H9 (cell line): ENCODE data around the gene SPATA6. TPM values are rescaled to one million over a fixed set of nuclear protein-coding genes. Genes with fewer than 3 reads are reported as not detected.

Experiments used
- DNase-seq: peaks from one replicate; pipeline ENCODE4 v3.0.0-alpha.2; 2017
- H2AFZ ChIP-seq: one replicate; pipeline ENCODE4 v1.6.1; 2013; ENCODE audit warnings: mild to moderate bottlenecking, low read length, control low read depth, moderate library complexity
- H2AK5ac ChIP-seq: 2 replicates; pipeline ENCODE4 v1.6.1; 2013; ENCODE audit warnings: low read length, control low read depth, mixed read lengths; ENCODE audit not compliant: insufficient read length
- H2BK120ac ChIP-seq: one replicate; pipeline ENCODE4 v1.6.1; 2013; ENCODE audit warnings: low read depth, mild to moderate bottlenecking, low read length, control low read depth, inconsistent platforms; ENCODE audit not compliant: poor library complexity, severe bottlenecking
- H2BK12ac ChIP-seq: 2 replicates; pipeline ENCODE4 v1.6.1; 2013; ENCODE audit warnings: low read length, control low read depth, mixed read lengths, low read depth; ENCODE audit not compliant: insufficient read length
- H2BK15ac ChIP-seq: 2 replicates; pipeline ENCODE4 v1.6.1; 2013; ENCODE audit warnings: low read depth, low read length, control low read depth
- H2BK20ac ChIP-seq: one replicate; pipeline ENCODE4 v1.6.1; 2013; ENCODE audit warnings: low read depth, mild to moderate bottlenecking, low read length, control low read depth, inconsistent platforms; ENCODE audit not compliant: poor library complexity, severe bottlenecking
- H2BK5ac ChIP-seq: 2 replicates; pipeline ENCODE4 v1.6.1; 2013; ENCODE audit warnings: low read length, control low read depth, mixed read lengths; ENCODE audit not compliant: insufficient read length
- H3K14ac ChIP-seq: 2 replicates; pipeline ENCODE4 v1.6.1; 2013; ENCODE audit warnings: low read length, control low read depth; ENCODE audit not compliant: insufficient read depth
- H3K18ac ChIP-seq: 2 replicates; pipeline ENCODE4 v1.6.1; 2013; ENCODE audit warnings: low read depth, mild to moderate bottlenecking, mixed read lengths, low read length, control low read depth; ENCODE audit not compliant: insufficient read length
- H3K23ac ChIP-seq: 2 replicates; pipeline ENCODE4 v1.6.1; 2013; ENCODE audit warnings: low read length, control low read depth, mixed read lengths, low read depth; ENCODE audit not compliant: insufficient read length
- H3K23me2 ChIP-seq: 2 replicates; pipeline ENCODE4 v1.6.1; 2013; ENCODE audit warnings: low read depth, mild to moderate bottlenecking, mixed read lengths, low read length, control low read depth; ENCODE audit not compliant: insufficient read length, poor library complexity, severe bottlenecking
- H3K27ac ChIP-seq: 2 replicates; pipeline ENCODE4 v1.5.1; 2013; ENCODE audit warnings: low read length, control low read depth, mixed read lengths, low read depth; ENCODE audit not compliant: insufficient read length
- H3K27me3 ChIP-seq: 2 replicates; pipeline ENCODE4 v1.6.1; 2013; ENCODE audit warnings: low read length, control low read depth, inconsistent platforms; ENCODE audit not compliant: insufficient read depth
- H3K4ac ChIP-seq: 2 replicates; pipeline ENCODE4 v1.6.1; 2013; ENCODE audit warnings: low read depth, mild to moderate bottlenecking, control low read depth, inconsistent platforms, low read length, moderate library complexity
- H3K4me1 ChIP-seq: 2 replicates; pipeline ENCODE4 v1.6.1; 2013; ENCODE audit warnings: low read length, control low read depth, inconsistent platforms; ENCODE audit not compliant: insufficient read depth
- H3K4me2 ChIP-seq: 2 replicates; pipeline ENCODE4 v1.6.1; 2013; ENCODE audit warnings: low read length, control low read depth, mixed read lengths; ENCODE audit not compliant: insufficient read length, insufficient read depth
- H3K56ac ChIP-seq: 2 replicates; pipeline ENCODE4 v1.6.1; 2013; ENCODE audit warnings: low read depth, mild to moderate bottlenecking, mixed read lengths, low read length, control low read depth; ENCODE audit not compliant: insufficient read length
- H3K79me1 ChIP-seq: 2 replicates; pipeline ENCODE4 v1.6.1; 2013; ENCODE audit warnings: low read depth, mild to moderate bottlenecking, moderate library complexity, low read length, control low read depth, inconsistent platforms; ENCODE audit not compliant: insufficient read depth, poor library complexity, severe bottlenecking
- H3K79me2 ChIP-seq: 2 replicates; pipeline ENCODE4 v1.6.1; 2013; ENCODE audit warnings: low read length, control low read depth, inconsistent platforms; ENCODE audit not compliant: insufficient read depth
- H3K9ac ChIP-seq: 2 replicates; pipeline ENCODE4 v1.6.1; 2013; ENCODE audit warnings: low read length, control low read depth, mixed read lengths; ENCODE audit not compliant: insufficient read length; ENCODE audit errors: extremely low read depth
- H3K9me3 ChIP-seq: one replicate; pipeline ENCODE4 v1.6.1; 2013; ENCODE audit warnings: low read depth, low read length, inconsistent platforms; ENCODE audit not compliant: control insufficient read depth
- H3T11ph ChIP-seq: one replicate; pipeline ENCODE4 v1.6.1; 2013; ENCODE audit warnings: mild to moderate bottlenecking, low read length, control low read depth, inconsistent platforms
- H4K20me1 ChIP-seq: one replicate; pipeline ENCODE4 v1.6.1; 2013; ENCODE audit not compliant: control insufficient read depth, insufficient read length, insufficient read depth
- H4K5ac ChIP-seq: 2 replicates; pipeline ENCODE4 v1.6.1; 2013; ENCODE audit warnings: low read depth, mild to moderate bottlenecking, mixed read lengths, low read length, control low read depth; ENCODE audit not compliant: insufficient read length
- H4K8ac ChIP-seq: replicated peaks from 2 replicates; pipeline ENCODE4 v1.6.1; 2013; ENCODE audit warnings: low read length, control low read depth, mixed read lengths, low read depth; ENCODE audit not compliant: insufficient read length
- H4K91ac ChIP-seq: 2 replicates; pipeline ENCODE4 v1.6.1; 2013; ENCODE audit warnings: low read depth, mild to moderate bottlenecking, moderate library complexity, mixed read lengths, low read length, control low read depth; ENCODE audit not compliant: insufficient read length
- H3K27ac Mint-ChIP-seq, 3 experiments: 2 replicates in 2 of 3; 3 replicates in 1 of 3; pipeline ENCODE4 v1.8.0; 2020 to 2021; ENCODE audit warnings: mixed read lengths in 3 of 3, mild to moderate bottlenecking in 1 of 3, moderate library complexity in 1 of 3
- H3K27me3 Mint-ChIP-seq: 2 replicates; pipeline ENCODE4 v1.8.0; 2021; ENCODE audit warnings: low read depth, mild to moderate bottlenecking, moderate library complexity, mixed read lengths
- H3K36me3 Mint-ChIP-seq, 3 experiments: 2 replicates in 2 of 3; 3 replicates in 1 of 3; pipeline ENCODE4 v1.8.0; 2020 to 2021; ENCODE audit warnings: low read depth in 3 of 3, mixed read lengths in 3 of 3; ENCODE audit not compliant: insufficient read depth in 1 of 3
- H3K4me1 Mint-ChIP-seq, 2 experiments: 2 replicates each; pipeline ENCODE4 v1.8.0; 2020; ENCODE audit warnings: mixed read lengths in 2 of 2
- H3K4me3 Mint-ChIP-seq, 2 experiments: 2 replicates in 1 of 2; 3 replicates in 1 of 2; pipeline ENCODE4 v1.8.0; 2020 to 2021; ENCODE audit warnings: mild to moderate bottlenecking in 2 of 2, mixed read lengths in 2 of 2, moderate library complexity in 1 of 2
- H3K9me3 Mint-ChIP-seq, 2 experiments: 2 replicates in 1 of 2; 3 replicates in 1 of 2; pipeline ENCODE4 v1.8.0; 2020; ENCODE audit warnings: mild to moderate bottlenecking in 2 of 2, mixed read lengths in 2 of 2, moderate library complexity in 1 of 2
- WGBS: extraction: QIAGEN DNeasy Blood & Tissue Kit; methylation state at CpG from one replicate; pipeline ENCODE4 v1.1.7; 2013; ENCODE audit warnings: missing lambda C conversion rate, low lambda C conversion rate, mixed read lengths; ENCODE audit not compliant: insufficient read length; ENCODE audit errors: extremely low coverage; 5-methylcytosine and 5-hydroxymethylcytosine counted together
- total RNA-seq: library from RNA; stranded (reverse); gene quantifications from 2 replicates; pipeline ENCODE4 v1.2.1, GENCODE V29; 2021
- TF ChIP-seq, protein P1 (sequence below): fragments of 200-600 bp; sonication (generic); conservative IDR thresholded peaks from 3 replicates; pipeline ENCODE4 v1.8.0; 2021; ENCODE audit warnings: antibody characterized with exemption, mild to moderate bottlenecking

SPATA6 gene
- total RNA-seq, 1 experiment from 2014 or later: 8.0 TPM

DNA sequence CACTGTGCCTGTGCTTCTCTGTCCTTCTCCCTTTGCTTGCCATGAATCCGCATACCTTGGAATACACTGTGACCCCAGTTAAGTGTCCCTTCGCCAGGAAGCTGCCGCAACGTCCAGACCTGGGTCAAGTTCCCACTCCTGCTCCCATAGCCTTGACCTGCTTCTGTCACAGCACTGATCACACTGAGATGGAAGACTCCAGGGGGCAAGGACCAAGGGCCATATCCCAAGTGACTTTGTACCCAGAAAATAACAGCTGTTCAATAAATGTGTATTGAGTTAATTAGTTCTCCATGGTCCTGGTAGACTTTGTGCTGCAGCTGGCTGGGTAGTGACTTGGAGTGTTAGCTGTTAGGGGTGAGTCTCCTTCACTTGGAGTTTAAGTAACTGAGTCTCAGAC lies 223.6 kb downstream of the SPATA6 start:
- Histone ChIP-seq H3K79me2 (no peaks in the 10 kb centered on the region), H4K91ac (no peak overlapping the region), H3K4me1 (no peaks in the 10 kb centered on the region), H2AFZ (no peak overlapping the region), H3K27ac (no peak overlapping the region), H3K14ac (no peak overlapping the region), H3K4me2 (no peak overlapping the region), H3K18ac (no peak overlapping the region), H2BK5ac (no peak overlapping the region), H2AK5ac (no peak overlapping the region), H4K20me1 (no peaks in the 10 kb centered on the region), H2BK12ac (no peak overlapping the region), H3K23me2 (no peaks in the 10 kb centered on the region), H3K4ac (no peak overlapping the region), H2BK120ac (no peak overlapping the region), H3K79me1 (no peaks in the 10 kb centered on the region), H3K9ac (no peak overlapping the region), H3K9me3 (no peaks in the 10 kb centered on the region), H3K27me3 (no peaks in the 10 kb centered on the region), H3T11ph (no peak overlapping the region), H3K56ac (no peak overlapping the region), H4K8ac (no peak overlapping the region), H2BK20ac (no peak overlapping the region), H2BK15ac (no peak overlapping the region), H4K5ac (no peak overlapping the region), H3K23ac (no peak overlapping the region)
- Mint-ChIP-seq H3K27ac (no peak overlapping the region), H3K36me3 (no peaks in the 10 kb centered on the region), H3K4me3 (no peak overlapping the region), H3K27me3 (no peaks in the 10 kb centered on the region), H3K4me1 (peaks cover 2% of the 10 kb centered on the region in 2 experiments; a peak in 1 of 4 replicates), H3K9me3 (no peaks in the 10 kb centered on the region)
- DNase-seq: no peak
- WGBS: no CpG with 5 or more reads among the region's 4 CpGs
- TF ChIP-seq, protein P1, sequence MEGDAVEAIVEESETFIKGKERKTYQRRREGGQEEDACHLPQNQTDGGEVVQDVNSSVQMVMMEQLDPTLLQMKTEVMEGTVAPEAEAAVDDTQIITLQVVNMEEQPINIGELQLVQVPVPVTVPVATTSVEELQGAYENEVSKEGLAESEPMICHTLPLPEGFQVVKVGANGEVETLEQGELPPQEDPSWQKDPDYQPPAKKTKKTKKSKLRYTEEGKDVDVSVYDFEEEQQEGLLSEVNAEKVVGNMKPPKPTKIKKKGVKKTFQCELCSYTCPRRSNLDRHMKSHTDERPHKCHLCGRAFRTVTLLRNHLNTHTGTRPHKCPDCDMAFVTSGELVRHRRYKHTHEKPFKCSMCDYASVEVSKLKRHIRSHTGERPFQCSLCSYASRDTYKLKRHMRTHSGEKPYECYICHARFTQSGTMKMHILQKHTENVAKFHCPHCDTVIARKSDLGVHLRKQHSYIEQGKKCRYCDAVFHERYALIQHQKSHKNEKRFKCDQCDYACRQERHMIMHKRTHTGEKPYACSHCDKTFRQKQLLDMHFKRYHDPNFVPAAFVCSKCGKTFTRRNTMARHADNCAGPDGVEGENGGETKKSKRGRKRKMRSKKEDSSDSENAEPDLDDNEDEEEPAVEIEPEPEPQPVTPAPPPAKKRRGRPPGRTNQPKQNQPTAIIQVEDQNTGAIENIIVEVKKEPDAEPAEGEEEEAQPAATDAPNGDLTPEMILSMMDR: no peak
